Measurements from ENCODE around the gene BPGM. TPM values are rescaled to one million over a fixed set of nuclear protein-coding genes. Genes with fewer than 3 reads are reported as not detected.

BPGM gene
- total and polyA plus RNA-seq, 11 donors = 12.3 to 26.0 (median 15.4) TPM

DNA sequence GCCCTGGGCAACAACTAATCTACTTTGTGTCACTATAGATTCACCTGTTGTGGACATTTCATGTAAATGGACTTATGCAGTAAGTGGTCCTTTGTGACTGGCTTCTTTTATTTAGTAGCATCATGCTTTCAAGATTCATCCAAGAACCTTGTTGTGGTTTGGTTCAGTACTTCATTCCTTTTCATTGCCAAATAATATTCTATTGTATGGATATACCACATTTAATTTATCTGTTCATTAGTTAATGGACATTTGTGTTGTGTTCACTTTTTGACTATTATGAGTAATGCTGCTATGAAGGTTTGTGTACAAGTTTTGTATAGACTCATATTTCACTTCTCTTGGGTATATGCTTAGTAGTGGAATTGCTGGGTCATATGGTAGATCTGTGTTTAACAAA, 27.8 kb downstream of the BPGM start:
- intact Hi-C loops (cut with DNase I) = loop anchor here in 1 of 10 donors (10.0 kb wide), 1 partner anchor 510 kb away; no protein-coding TSS in a partner anchor
- ATAC-seq (no peak), DNase-seq (no peak)
- Histone ChIP-seq H3K4me1 (peaks cover 0 to 17% (median 9%) of the 10 kb centered on the region in 12 donors), H3K27ac (no peak overlapping the region), H3K36me3 (peaks cover 0 to 8% (median 5%) of the 10 kb centered on the region in 9 donors), H3K27me3 (no peaks in the 10 kb centered on the region), H3K9me3 (peaks cover 0 to 7% (median 2%) of the 10 kb centered on the region in 12 donors), H3K4me3 (no peak overlapping the region)
- no peak for TF ChIP-seq CTCF (IDR thresholded peaks at IDR 0.05)
- TF ChIP-seq POLR2A (IDR thresholded peaks at IDR 0.05) = no peak

GRCh38 chr7:134676743-134677142, 30.1 kb downstream of the BPGM start:
- peaks cover 0 to 5% (median 0%) of the 10 kb centered on the region in 12 donors for H3K4me1 ChIP-seq
- no peak overlapping the region for H3K4me3 ChIP-seq
- peaks cover 0 to 7% (median 2%) of the 10 kb centered on the region in 12 donors for H3K9me3 ChIP-seq
- ATAC-seq = no peak
- DNase-seq = no peak
- H3K36me3 ChIP-seq = peaks cover 0 to 22% (median 18%) of the 10 kb centered on the region in 9 donors
- H3K27me3 ChIP-seq = no peaks in the 10 kb centered on the region
- WGBS, 4 donors = 88 to 100% (median 94%) methylated on average over 1 of the region's 1 CpG
- TF ChIP-seq CTCF (IDR thresholded peaks at IDR 0.05) = no peak
- no peak for TF ChIP-seq POLR2A (IDR thresholded peaks at IDR 0.05)
- intact Hi-C loops (cut with DNase I) = loop anchor here in 1 of 10 donors (10.0 kb wide), 1 partner anchor 508 kb away; no protein-coding TSS in a partner anchor
- H3K27ac ChIP-seq = no peak overlapping the region

GRCh38 chr7:134678115-134678514, 31.5 kb downstream of the BPGM start:
- Histone ChIP-seq H3K27me3 (no peaks in the 10 kb centered on the region), H3K4me1 (peaks cover 0 to 5% (median 0%) of the 10 kb centered on the region in 12 donors), H3K9me3 (peaks cover 0 to 7% (median 2%) of the 10 kb centered on the region in 12 donors), H3K4me3 (no peak overlapping the region), H3K36me3 (peaks cover 0 to 22% (median 18%) of the 10 kb centered on the region in 9 donors), H3K27ac (no peak overlapping the region)
- WGBS, 4 donors = 96 to 99% (median 98%) methylated on average over 2 of the region's 2 CpGs
- ATAC-seq (no peak), DNase-seq (no peak)
- intact Hi-C loops (cut with DNase I) = loop anchor here in 1 of 10 donors (10.0 kb wide), 1 partner anchor 507 kb away; no protein-coding TSS in a partner anchor
- TF ChIP-seq POLR2A (IDR thresholded peaks at IDR 0.05) = no peak
- TF ChIP-seq CTCF (IDR thresholded peaks at IDR 0.05) = no peak

DNA sequence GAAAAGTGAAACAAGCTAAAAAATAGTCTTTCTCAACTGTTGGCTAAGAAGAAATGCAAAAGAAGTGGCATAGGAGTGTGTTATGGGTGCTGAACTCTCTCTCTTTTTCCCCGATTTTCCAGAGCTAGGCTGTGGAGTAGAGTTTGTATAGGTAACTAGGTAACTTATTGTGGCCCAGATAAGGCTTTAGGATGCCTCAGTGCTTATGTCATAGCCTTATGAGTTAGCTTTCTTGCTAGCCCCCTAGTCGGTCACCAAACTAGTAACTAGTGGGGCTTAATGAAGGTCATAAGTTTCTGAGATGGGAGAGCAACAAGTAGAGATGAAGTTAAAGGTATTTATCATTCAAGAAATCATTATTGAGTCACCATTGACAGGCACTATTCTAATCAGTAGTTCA, 32.4 kb downstream of the BPGM start:
- intact Hi-C loops (cut with DNase I) = loop anchor here in 1 of 10 donors (10.0 kb wide), 1 partner anchor 506 kb away; no protein-coding TSS in a partner anchor
- Histone ChIP-seq H3K4me1 (peaks cover 0 to 5% (median 0%) of the 10 kb centered on the region in 12 donors), H3K9me3 (peaks cover 0 to 7% (median 2%) of the 10 kb centered on the region in 12 donors), H3K27ac (no peak overlapping the region), H3K36me3 (peaks cover 0 to 22% (median 18%) of the 10 kb centered on the region in 9 donors), H3K4me3 (no peak overlapping the region), H3K27me3 (no peaks in the 10 kb centered on the region)
- DNase-seq (no peak), ATAC-seq (no peak)
- 88 to 95% (median 93%) methylated on average over 2 of the region's 2 CpGs for WGBS, 4 donors
- TF ChIP-seq POLR2A (IDR thresholded peaks at IDR 0.05) (no peak), CTCF (IDR thresholded peaks at IDR 0.05) (no peak)

All from heart left ventricle (tissue), 16 donors.